RWPE1 (cell line): ENCODE data around the gene GCNT2.
"Not testable (repeated sequence)": the region's sequence is repeated elsewhere in the genome, so short reads cannot be mapped to it uniquely, and the experiment has no call there.

ENCODE experiments used
- CTCF ChIA-PET: fragments of 350-600 bp; sonication (Branson Sonifier 250); formaldehyde crosslinking; extraction: SDS; loops from one replicate; lab custom pipeline; 2021; lab: Yijun Ruan, JAX
- POLR2A ChIA-PET: fragments of 400-600 bp; formaldehyde crosslinking; extraction: SDS; loops from one replicate; lab custom pipeline; 2020; ENCODE audit warnings: antibody characterized with exemption; ENCODE audit not compliant: low non-redundant PET; lab: Yijun Ruan, JAX
- DNase-seq: peaks from one replicate; pipeline ENCODE4 v3.0.0; 2012; ENCODE audit warnings: low spot score
- H3K27ac ChIP-seq: fragments of 450-650 bp; 2 replicates; pipeline ENCODE4 v1.5.1; 2017
- TF ChIP-seq, protein P1 (sequence below): fragments of 450-650 bp; conservative IDR thresholded peaks from 2 replicates; pipeline ENCODE4 v1.5.1; 2017; ENCODE audit warnings: low read depth, mild to moderate bottlenecking

Gene GCNT2

GRCh38 chr6:10482636-10483257, 38.4 kb upstream of the GCNT2 start:
- CTCF ChIA-PET = interaction anchor here (0.6 kb wide), 1 partner anchor 763 kb away, joined by 3 read pairs; no protein-coding TSS in a partner anchor

GRCh38 chr6:10484912-10485311, 36.2 kb upstream of the GCNT2 start:
- ChIA-PET CTCF (interaction anchor here (0.6 kb wide), 2 partner anchors 200 to 202 kb away, joined by 3 to 4 read pairs; no protein-coding TSS in a partner anchor), POLR2A (no interaction called here)
- no peak overlapping the region for H3K27ac ChIP-seq
- no peak for DNase-seq
- TF ChIP-seq, protein P1, sequence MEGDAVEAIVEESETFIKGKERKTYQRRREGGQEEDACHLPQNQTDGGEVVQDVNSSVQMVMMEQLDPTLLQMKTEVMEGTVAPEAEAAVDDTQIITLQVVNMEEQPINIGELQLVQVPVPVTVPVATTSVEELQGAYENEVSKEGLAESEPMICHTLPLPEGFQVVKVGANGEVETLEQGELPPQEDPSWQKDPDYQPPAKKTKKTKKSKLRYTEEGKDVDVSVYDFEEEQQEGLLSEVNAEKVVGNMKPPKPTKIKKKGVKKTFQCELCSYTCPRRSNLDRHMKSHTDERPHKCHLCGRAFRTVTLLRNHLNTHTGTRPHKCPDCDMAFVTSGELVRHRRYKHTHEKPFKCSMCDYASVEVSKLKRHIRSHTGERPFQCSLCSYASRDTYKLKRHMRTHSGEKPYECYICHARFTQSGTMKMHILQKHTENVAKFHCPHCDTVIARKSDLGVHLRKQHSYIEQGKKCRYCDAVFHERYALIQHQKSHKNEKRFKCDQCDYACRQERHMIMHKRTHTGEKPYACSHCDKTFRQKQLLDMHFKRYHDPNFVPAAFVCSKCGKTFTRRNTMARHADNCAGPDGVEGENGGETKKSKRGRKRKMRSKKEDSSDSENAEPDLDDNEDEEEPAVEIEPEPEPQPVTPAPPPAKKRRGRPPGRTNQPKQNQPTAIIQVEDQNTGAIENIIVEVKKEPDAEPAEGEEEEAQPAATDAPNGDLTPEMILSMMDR = no peak

More at GRCh38 chr6:10482636-10483257, 38.4 kb upstream of the GCNT2 start:
- no peak overlapping the region for H3K27ac ChIP-seq
- no peak for DNase-seq
- POLR2A ChIA-PET = no interaction called here
- TF ChIP-seq, protein P1 = no peak

- no peak overlapping the region for H3K27ac ChIP-seq
- DNase-seq = no peak
- CTCF ChIA-PET = interaction anchor here (0.6 kb wide), 1 partner anchor 199 kb away, joined by 4 read pairs; no protein-coding TSS in a partner anchor
- POLR2A ChIA-PET = no interaction called here
- TF ChIP-seq, protein P1 = no peak
Observed at GRCh38 chr6:10485406-10485805, 35.7 kb upstream of the GCNT2 start.

GRCh38 chr6:10486215-10486614, 34.9 kb upstream of the GCNT2 start:
- TF ChIP-seq, protein P1 = no peak
- ChIA-PET CTCF (interaction anchor here (0.6 to 1.5 kb wide), 4 partner anchors 8 to 323 kb away, joined by 3 to 7 read pairs (median 4); no protein-coding TSS in a partner anchor), POLR2A (no interaction called here)

DNA sequence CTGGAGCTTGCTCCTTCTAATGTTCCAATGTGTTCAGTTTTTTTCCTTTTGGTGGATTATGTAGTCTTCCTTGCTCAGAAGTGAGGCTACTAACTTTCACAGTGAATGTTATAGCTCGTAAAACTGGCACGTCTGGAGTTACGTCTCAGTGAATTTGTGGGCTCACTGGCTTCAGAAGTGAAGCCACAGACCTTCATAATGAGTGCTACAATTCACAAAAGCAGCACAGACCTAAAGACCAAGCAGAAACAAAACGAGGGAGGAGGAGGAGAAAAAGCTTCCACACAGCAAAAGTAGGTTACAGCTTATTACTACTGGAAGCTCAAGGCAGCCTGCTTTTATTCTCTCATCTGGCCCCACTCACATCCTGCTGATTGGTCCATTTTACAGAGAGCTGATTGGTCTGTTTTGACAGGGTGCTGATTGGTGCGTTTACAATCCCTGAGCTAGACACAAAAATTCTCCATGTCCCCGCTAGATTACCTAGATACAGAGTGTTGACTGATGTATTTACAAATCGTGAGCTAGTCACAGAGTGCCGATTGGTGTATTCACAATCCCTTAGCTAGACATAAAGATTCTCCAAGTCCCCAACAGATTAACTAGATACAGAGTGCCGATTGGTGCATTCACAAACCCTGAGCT, 34.1 kb upstream of the GCNT2 start:
- CTCF ChIA-PET = interaction anchor here (0.8 to 1.5 kb wide), 2 partner anchors 9 to 23 kb away, joined by 3 to 4 read pairs; no protein-coding TSS in a partner anchor
- DNase-seq, H3K27ac ChIP-seq: not testable (repeated sequence)
- POLR2A ChIA-PET = interaction anchor here (0.7 kb wide), 1 partner anchor 204 kb away, joined by 3 read pairs; no protein-coding TSS in a partner anchor

More at GRCh38 chr6:10486215-10486614, 34.9 kb upstream of the GCNT2 start:
- DNase-seq = no peak
- H3K27ac ChIP-seq = no peak overlapping the region

DNA sequence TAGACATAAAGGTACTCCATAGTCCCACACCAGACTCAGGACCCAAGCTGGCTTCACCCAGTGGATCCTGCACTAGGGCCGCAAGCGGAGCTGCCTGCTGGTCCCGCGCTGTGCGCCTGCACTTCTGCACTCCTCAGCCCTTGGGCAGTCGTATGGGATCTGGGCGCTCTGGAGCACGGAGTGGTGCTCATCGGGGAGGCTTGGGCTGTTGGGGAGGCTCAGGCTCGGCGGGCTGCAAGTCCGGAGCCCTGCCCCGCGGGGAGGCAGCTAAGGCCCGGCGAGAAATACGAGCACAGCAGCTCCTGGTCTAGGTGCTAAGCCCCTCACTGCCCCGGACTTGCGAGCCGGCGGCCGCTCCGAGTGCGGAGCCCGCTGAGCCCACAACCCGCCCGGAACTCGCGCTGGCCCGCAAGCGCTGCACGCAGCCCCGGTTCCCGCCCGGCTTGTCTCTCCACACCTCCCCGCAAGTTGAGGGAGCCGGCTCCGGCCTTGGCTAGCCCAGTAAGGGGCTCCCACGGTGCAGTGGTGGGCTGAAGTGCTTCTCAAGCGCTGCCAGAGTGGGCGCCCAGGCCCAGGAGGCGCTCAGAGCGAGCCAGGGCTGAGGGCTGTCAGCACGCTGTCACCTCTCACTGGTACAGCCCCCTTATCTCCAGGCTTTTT, 33.4 kb upstream of the GCNT2 start:
- DNase-seq = no peak
- POLR2A ChIA-PET = interaction anchor here (0.7 kb wide), 1 partner anchor 204 kb away, joined by 3 read pairs; no protein-coding TSS in a partner anchor
- CTCF ChIA-PET = interaction anchor here (0.8 to 1.5 kb wide), 2 partner anchors 9 to 22 kb away, joined by 3 to 4 read pairs; no protein-coding TSS in a partner anchor
- TF ChIP-seq, protein P1 = no peak
- no peak overlapping the region for H3K27ac ChIP-seq
